WTC11 (cell line): ENCODE results near the gene BMPR2. TPM values are rescaled to one million over a fixed set of nuclear protein-coding genes. Genes with fewer than 3 reads are reported as not detected.
A peak's percentile ranks its signal among the peaks of the same experiment; 100 is the strongest.

ENCODE experiments used
- ATAC-seq: fragments of 200-7000 bp; cut with Tn5 transposase; 2 replicates; pipeline ENCODE4 v1.10.0; 2021; ENCODE audit warnings: mild to moderate bottlenecking, moderate library complexity
- CTCF ChIA-PET: fragments of 300-600 bp; sonication (Branson Sonifier 250); formaldehyde crosslinking; loops from one replicate; lab custom pipeline; 2021; ENCODE audit warnings: antibody characterized with exemption; lab: Charles Lee
- POLR2A ChIA-PET: fragments of 350-600 bp; sonication (Branson Sonifier 250); formaldehyde crosslinking; loops from one replicate; lab custom pipeline; 2021; ENCODE audit warnings: antibody characterized with exemption; lab: Charles Lee
- DNase-seq: peaks from one replicate; pipeline ENCODE4 v3.0.0; 2021; ENCODE audit warnings: low spot score
- H3K27ac Mint-ChIP-seq: 2 replicates; pipeline ENCODE4 v1.8.0; 2021; ENCODE audit warnings: mixed read lengths
- H3K27me3 Mint-ChIP-seq: 2 replicates; pipeline ENCODE4 v1.8.0; 2021; ENCODE audit warnings: low read depth, mild to moderate bottlenecking, moderate library complexity, mixed read lengths
- H3K36me3 Mint-ChIP-seq: 2 replicates; pipeline ENCODE4 v1.8.0; 2021; ENCODE audit warnings: mixed read lengths
- H3K4me1 Mint-ChIP-seq: 2 replicates; pipeline ENCODE4 v1.8.0; 2022; ENCODE audit warnings: mixed read lengths
- H3K4me3 Mint-ChIP-seq: 2 replicates; pipeline ENCODE4 v1.8.0; 2021; ENCODE audit warnings: mild to moderate bottlenecking, moderate library complexity, mixed read lengths
- H3K9me3 Mint-ChIP-seq: 2 replicates; pipeline ENCODE4 v1.8.0; 2021; ENCODE audit warnings: mixed read lengths
- ATF1 ChIP-seq: sonication (generic); formaldehyde crosslinking; IDR thresholded peaks from 2 replicates; pipeline ENCODE4 v1.8.1; 2023; ENCODE audit warnings: mild to moderate bottlenecking, moderate library complexity, missing genetic modification reagents
- CREB1 ChIP-seq: sonication (generic); formaldehyde crosslinking; IDR thresholded peaks from 2 replicates; pipeline ENCODE4 v1.8.0; 2023; ENCODE audit warnings: mild to moderate bottlenecking, missing genetic modification reagents
- ELF4 ChIP-seq: sonication (generic); formaldehyde crosslinking; IDR thresholded peaks from 2 replicates; pipeline ENCODE4 v1.8.1; 2022; ENCODE audit warnings: low read depth, mild to moderate bottlenecking, moderate library complexity, missing genetic modification reagents
- ETV6 ChIP-seq: sonication (generic); formaldehyde crosslinking; IDR thresholded peaks from 2 replicates; pipeline ENCODE4 v1.8.1; 2022; ENCODE audit warnings: mild to moderate bottlenecking, missing genetic modification reagents
- FOXP1 ChIP-seq: sonication (generic); formaldehyde crosslinking; IDR thresholded peaks from 2 replicates; pipeline ENCODE4 v1.8.0; 2022; ENCODE audit warnings: missing genetic modification reagents, mild to moderate bottlenecking, moderate library complexity, borderline replicate concordance
- HMGA2 ChIP-seq: fragments of 250-450 bp; sonication (Bioruptor Pico); IDR thresholded peaks from 2 replicates; pipeline ENCODE4 v1.4.0; 2021; ENCODE audit warnings: mild to moderate bottlenecking, moderate library complexity
- NFATC4 ChIP-seq: fragments of 250-450 bp; sonication (Bioruptor Pico); IDR thresholded peaks from 2 replicates; pipeline ENCODE4 v1.9.0; 2021; ENCODE audit warnings: mild to moderate bottlenecking
- NR1H2 ChIP-seq: sonication (generic); formaldehyde crosslinking; IDR thresholded peaks from 2 replicates; pipeline ENCODE4 v1.9.0; 2021; ENCODE audit warnings: mild to moderate bottlenecking, moderate library complexity, missing genetic modification reagents
- TCF7 ChIP-seq: sonication (generic); formaldehyde crosslinking; IDR thresholded peaks from 2 replicates; pipeline ENCODE4 v1.8.0; 2022; ENCODE audit warnings: mild to moderate bottlenecking, low read depth, missing genetic modification reagents, moderate library complexity
- TEAD1 ChIP-seq: sonication (generic); formaldehyde crosslinking; IDR thresholded peaks from 2 replicates; pipeline ENCODE4 v1.8.0; 2022; ENCODE audit warnings: mild to moderate bottlenecking, missing genetic modification reagents
- ZNF138 ChIP-seq: sonication (generic); formaldehyde crosslinking; conservative IDR thresholded peaks from 2 replicates; pipeline ENCODE4 v1.8.1; 2022; ENCODE audit warnings: mild to moderate bottlenecking, moderate library complexity, missing genetic modification reagents
- ZNF232 ChIP-seq: sonication (generic); formaldehyde crosslinking; IDR thresholded peaks from 2 replicates; pipeline ENCODE4 v1.8.0; 2022; ENCODE audit warnings: mild to moderate bottlenecking, missing genetic modification reagents
- total RNA-seq: library from RNA; stranded (reverse); gene quantifications from 3 replicates; pipeline ENCODE4 v1.2.3, GENCODE V29; 2021
- TF ChIP-seq, protein P1 (sequence below): sonication (generic); formaldehyde crosslinking; IDR thresholded peaks from 2 replicates; pipeline ENCODE4 v1.8.1; 2023; ENCODE audit warnings: mild to moderate bottlenecking, missing genetic modification reagents, moderate library complexity
- TF ChIP-seq, protein P2 (sequence below): sonication (generic); formaldehyde crosslinking; IDR thresholded peaks from 2 replicates; pipeline ENCODE4 v1.8.1; 2023; ENCODE audit warnings: mild to moderate bottlenecking, moderate library complexity, missing genetic modification reagents
- TF ChIP-seq, protein P3 (sequence below): sonication (generic); formaldehyde crosslinking; IDR thresholded peaks from 2 replicates; pipeline ENCODE4 v1.8.0; 2022; ENCODE audit warnings: missing genetic modification reagents
- TF ChIP-seq, protein P4 (sequence below): sonication (generic); formaldehyde crosslinking; IDR thresholded peaks from 2 replicates; pipeline ENCODE4 v1.8.0; 2022; ENCODE audit warnings: mild to moderate bottlenecking, missing genetic modification reagents
- TF ChIP-seq, protein P5 (sequence below): fragments of 200-600 bp; IDR thresholded peaks from 2 replicates; pipeline ENCODE4 v1.8.0; 2022; ENCODE audit warnings: antibody characterized with exemption
- TF ChIP-seq, protein P6 (sequence below): sonication (generic); formaldehyde crosslinking; IDR thresholded peaks from 2 replicates; pipeline ENCODE4 v1.8.1; 2022; ENCODE audit warnings: mild to moderate bottlenecking, moderate library complexity, missing genetic modification reagents
- TF ChIP-seq, protein P7 (sequence below): sonication (generic); formaldehyde crosslinking; IDR thresholded peaks from 2 replicates; pipeline ENCODE4 v1.8.0; 2023; ENCODE audit warnings: missing genetic modification reagents

The BMPR2 gene
- total RNA-seq, 1 experiment from 2014 or later = 22.1 TPM

DNA sequence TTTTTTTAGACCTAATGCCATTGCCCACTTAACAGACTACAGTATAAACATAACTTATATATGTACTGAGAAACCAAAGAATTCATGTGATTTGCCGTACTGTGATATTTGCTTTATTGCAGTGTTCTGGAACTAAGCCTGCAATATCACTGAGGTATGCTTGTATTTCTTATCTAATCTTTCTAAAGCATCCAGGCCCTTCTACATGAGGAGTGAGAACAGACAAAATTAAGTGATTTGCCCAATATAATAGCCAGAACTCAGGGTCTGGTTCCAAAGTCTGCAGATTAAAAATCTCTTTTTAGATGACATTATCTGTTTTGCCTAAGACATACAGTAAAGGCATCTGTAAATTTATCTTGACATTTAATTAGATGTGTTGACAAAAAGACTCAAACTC is 41.9 kb downstream of the BMPR2 start (continued):
- TF ChIP-seq, protein P1, sequence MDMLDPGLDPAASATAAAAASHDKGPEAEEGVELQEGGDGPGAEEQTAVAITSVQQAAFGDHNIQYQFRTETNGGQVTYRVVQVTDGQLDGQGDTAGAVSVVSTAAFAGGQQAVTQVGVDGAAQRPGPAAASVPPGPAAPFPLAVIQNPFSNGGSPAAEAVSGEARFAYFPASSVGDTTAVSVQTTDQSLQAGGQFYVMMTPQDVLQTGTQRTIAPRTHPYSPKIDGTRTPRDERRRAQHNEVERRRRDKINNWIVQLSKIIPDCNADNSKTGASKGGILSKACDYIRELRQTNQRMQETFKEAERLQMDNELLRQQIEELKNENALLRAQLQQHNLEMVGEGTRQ = no peak

DNA sequence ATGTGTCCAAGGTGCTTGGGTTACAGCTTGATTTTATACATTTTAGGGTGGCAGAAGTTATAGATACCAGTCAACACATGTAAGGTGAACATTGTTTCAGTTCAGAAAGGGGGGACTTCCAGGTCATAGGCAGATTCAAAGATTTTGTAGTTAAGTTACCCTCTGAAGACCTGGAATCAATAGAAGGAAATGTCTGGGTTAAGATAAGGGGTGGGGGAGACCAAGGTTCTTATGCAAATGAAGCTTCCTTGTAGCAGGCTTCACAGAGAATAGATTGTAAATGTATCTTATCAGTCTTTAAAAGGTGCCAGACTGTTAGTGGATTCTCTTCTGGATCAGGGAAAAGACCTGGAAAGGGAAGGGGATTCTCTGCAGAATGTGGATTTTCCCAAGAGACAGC is 42.4 kb downstream of the BMPR2 start:
- H3K27me3 Mint-ChIP-seq = no peaks in the 10 kb centered on the region
- no peak for DNase-seq
- peaks cover 41% of the 10 kb centered on the region for H3K4me1 Mint-ChIP-seq
- no peaks in the 10 kb centered on the region; the same call in 1 of the 2 replicates for H3K9me3 Mint-ChIP-seq
- ChIA-PET CTCF (no interaction called here), POLR2A (no interaction called here)
- TF ChIP-seq, protein P2, sequence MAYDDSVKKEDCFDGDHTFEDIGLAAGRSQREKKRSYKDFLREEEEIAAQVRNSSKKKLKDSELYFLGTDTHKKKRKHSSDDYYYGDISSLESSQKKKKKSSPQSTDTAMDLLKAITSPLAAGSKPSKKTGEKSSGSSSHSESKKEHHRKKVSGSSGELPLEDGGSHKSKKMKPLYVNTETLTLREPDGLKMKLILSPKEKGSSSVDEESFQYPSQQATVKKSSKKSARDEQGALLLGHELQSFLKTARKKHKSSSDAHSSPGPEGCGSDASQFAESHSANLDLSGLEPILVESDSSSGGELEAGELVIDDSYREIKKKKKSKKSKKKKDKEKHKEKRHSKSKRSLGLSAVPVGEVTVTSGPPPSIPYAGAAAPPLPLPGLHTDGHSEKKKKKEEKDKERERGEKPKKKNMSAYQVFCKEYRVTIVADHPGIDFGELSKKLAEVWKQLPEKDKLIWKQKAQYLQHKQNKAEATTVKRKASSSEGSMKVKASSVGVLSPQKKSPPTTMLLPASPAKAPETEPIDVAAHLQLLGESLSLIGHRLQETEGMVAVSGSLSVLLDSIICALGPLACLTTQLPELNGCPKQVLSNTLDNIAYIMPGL (CRISPR knock-in tag) = no peak
- TF ChIP-seq, protein P3, sequence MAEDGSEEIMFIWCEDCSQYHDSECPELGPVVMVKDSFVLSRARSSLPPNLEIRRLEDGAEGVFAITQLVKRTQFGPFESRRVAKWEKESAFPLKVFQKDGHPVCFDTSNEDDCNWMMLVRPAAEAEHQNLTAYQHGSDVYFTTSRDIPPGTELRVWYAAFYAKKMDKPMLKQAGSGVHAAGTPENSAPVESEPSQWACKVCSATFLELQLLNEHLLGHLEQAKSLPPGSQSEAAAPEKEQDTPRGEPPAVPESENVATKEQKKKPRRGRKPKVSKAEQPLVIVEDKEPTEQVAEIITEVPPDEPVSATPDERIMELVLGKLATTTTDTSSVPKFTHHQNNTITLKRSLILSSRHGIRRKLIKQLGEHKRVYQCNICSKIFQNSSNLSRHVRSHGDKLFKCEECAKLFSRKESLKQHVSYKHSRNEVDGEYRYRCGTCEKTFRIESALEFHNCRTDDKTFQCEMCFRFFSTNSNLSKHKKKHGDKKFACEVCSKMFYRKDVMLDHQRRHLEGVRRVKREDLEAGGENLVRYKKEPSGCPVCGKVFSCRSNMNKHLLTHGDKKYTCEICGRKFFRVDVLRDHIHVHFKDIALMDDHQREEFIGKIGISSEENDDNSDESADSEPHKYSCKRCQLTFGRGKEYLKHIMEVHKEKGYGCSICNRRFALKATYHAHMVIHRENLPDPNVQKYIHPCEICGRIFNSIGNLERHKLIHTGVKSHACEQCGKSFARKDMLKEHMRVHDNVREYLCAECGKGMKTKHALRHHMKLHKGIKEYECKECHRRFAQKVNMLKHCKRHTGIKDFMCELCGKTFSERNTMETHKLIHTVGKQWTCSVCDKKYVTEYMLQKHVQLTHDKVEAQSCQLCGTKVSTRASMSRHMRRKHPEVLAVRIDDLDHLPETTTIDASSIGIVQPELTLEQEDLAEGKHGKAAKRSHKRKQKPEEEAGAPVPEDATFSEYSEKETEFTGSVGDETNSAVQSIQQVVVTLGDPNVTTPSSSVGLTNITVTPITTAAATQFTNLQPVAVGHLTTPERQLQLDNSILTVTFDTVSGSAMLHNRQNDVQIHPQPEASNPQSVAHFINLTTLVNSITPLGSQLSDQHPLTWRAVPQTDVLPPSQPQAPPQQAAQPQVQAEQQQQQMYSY (CRISPR knock-in tag) = peak; percentile 89
- TF ChIP-seq NR1H2 (CRISPR knock-in tag) = no peak
- TF ChIP-seq, protein P4, sequence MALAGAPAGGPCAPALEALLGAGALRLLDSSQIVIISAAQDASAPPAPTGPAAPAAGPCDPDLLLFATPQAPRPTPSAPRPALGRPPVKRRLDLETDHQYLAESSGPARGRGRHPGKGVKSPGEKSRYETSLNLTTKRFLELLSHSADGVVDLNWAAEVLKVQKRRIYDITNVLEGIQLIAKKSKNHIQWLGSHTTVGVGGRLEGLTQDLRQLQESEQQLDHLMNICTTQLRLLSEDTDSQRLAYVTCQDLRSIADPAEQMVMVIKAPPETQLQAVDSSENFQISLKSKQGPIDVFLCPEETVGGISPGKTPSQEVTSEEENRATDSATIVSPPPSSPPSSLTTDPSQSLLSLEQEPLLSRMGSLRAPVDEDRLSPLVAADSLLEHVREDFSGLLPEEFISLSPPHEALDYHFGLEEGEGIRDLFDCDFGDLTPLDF (CRISPR knock-in tag) = no peak
- ATAC-seq = peak; percentile 80
- peak overlapping the region; percentile 85 for H3K27ac Mint-ChIP-seq
- H3K36me3 Mint-ChIP-seq = peaks cover 6% of the 10 kb centered on the region
- peak overlapping the region; percentile 24 for H3K4me3 Mint-ChIP-seq

DNA sequence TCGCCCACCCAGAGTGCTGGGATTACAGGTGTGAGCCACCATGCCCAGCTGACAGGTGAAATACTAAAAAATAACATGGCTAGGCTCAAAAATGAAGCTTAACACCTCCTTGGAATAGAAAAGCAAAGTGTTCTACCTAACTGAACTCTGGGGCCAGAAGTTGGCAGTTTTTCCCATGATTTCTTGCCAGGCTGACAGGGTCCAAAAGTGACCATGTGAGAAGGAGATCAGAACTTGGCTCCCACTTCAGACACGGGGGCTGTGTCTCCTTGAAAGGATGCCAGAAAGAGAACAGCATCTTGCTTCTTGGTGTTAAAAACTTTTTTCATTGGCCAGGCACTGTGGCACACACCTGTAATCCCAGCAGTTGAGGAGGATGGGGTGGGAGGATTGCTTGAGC is 47.0 kb downstream of the BMPR2 start:
- no peaks in the 10 kb centered on the region for H3K27me3 Mint-ChIP-seq
- POLR2A ChIA-PET = no interaction called here
- peak overlapping the region; percentile 79 for H3K27ac Mint-ChIP-seq
- peaks cover 53% of the 10 kb centered on the region for H3K4me1 Mint-ChIP-seq
- CTCF ChIA-PET = no interaction called here
- no peaks in the 10 kb centered on the region for H3K9me3 Mint-ChIP-seq
- peaks cover 3% of the 10 kb centered on the region; the same call in 1 of the 2 replicates for H3K36me3 Mint-ChIP-seq
- H3K4me3 Mint-ChIP-seq = no peak overlapping the region
- DNase-seq (no peak), ATAC-seq (no peak)
- TF ChIP-seq ZNF138 (CRISPR knock-in tag) = no peak
- TF ChIP-seq NFATC4 (CRISPR knock-in tag) = no peak
- TF ChIP-seq FOXP1 (CRISPR knock-in tag) = no peak
- TF ChIP-seq, protein P5, sequence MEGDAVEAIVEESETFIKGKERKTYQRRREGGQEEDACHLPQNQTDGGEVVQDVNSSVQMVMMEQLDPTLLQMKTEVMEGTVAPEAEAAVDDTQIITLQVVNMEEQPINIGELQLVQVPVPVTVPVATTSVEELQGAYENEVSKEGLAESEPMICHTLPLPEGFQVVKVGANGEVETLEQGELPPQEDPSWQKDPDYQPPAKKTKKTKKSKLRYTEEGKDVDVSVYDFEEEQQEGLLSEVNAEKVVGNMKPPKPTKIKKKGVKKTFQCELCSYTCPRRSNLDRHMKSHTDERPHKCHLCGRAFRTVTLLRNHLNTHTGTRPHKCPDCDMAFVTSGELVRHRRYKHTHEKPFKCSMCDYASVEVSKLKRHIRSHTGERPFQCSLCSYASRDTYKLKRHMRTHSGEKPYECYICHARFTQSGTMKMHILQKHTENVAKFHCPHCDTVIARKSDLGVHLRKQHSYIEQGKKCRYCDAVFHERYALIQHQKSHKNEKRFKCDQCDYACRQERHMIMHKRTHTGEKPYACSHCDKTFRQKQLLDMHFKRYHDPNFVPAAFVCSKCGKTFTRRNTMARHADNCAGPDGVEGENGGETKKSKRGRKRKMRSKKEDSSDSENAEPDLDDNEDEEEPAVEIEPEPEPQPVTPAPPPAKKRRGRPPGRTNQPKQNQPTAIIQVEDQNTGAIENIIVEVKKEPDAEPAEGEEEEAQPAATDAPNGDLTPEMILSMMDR = no peak
- TF ChIP-seq TCF7 (CRISPR knock-in tag) = no peak
- no peak for TF ChIP-seq ETV6
- TF ChIP-seq CREB1 = no peak
- TF ChIP-seq ELF4 = no peak
- TF ChIP-seq, protein P6, sequence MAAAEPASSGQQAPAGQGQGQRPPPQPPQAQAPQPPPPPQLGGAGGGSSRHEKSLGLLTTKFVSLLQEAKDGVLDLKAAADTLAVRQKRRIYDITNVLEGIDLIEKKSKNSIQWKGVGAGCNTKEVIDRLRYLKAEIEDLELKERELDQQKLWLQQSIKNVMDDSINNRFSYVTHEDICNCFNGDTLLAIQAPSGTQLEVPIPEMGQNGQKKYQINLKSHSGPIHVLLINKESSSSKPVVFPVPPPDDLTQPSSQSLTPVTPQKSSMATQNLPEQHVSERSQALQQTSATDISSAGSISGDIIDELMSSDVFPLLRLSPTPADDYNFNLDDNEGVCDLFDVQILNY (CRISPR knock-in tag) = no peak
- TF ChIP-seq, protein P7, sequence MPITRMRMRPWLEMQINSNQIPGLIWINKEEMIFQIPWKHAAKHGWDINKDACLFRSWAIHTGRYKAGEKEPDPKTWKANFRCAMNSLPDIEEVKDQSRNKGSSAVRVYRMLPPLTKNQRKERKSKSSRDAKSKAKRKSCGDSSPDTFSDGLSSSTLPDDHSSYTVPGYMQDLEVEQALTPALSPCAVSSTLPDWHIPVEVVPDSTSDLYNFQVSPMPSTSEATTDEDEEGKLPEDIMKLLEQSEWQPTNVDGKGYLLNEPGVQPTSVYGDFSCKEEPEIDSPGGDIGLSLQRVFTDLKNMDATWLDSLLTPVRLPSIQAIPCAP = no peak
- TF ChIP-seq ZNF232 (CRISPR knock-in tag) = no peak
- no peak for TF ChIP-seq TEAD1 (CRISPR knock-in tag)
- no peak for TF ChIP-seq HMGA2 (CRISPR knock-in tag)
- TF ChIP-seq, protein P3 (CRISPR knock-in tag) = no peak
- no peak for TF ChIP-seq ATF1 (CRISPR knock-in tag)
